22Rv1 (cell line): ENCODE data around the gene CSTB.

Experiments
- CTCF ChIP-seq: fragments of 450-650 bp; IDR thresholded peaks from 2 replicates; pipeline ENCODE4 v1.5.1; 2017; ENCODE audit warnings: mild to moderate bottlenecking
- ZFX ChIP-seq: fragments of 450-650 bp; IDR thresholded peaks from 2 replicates; pipeline ENCODE4 v1.6.1; 2017; ENCODE audit warnings: antibody characterized with exemption, borderline replicate concordance

- no peak for TF ChIP-seq CTCF
- no peak for TF ChIP-seq ZFX
Observed at GRCh38 chr21:43792406-43792805, 16.3 kb upstream of the CSTB start.
